Subcutaneous adipose tissue (tissue), 4 donors: Measurements from ENCODE around the gene KIAA0319L. TPM values are rescaled to one million over a fixed set of nuclear protein-coding genes. Genes with fewer than 3 reads are reported as not detected.

ENCODE experiments used
- CTCF ChIP-seq: fragments of 450-650 bp; IDR thresholded peaks from one replicate; pipeline ENCODE4 v1.5.1; 2016; ENCODE audit warnings: low read depth, mild to moderate bottlenecking, control low read depth, antibody characterized with exemption, moderate library complexity
- total RNA-seq, 4 donors: library from RNA; depleted of rRNA; stranded (reverse); fragments of >200 nt; gene quantifications; one replicate each; pipeline ENCODE4 v1.1.0, GENCODE V29; 2016

The KIAA0319L gene
- total RNA-seq, 4 donors from 2014 or later, result 35.9 to 77.6 (median 61.8) TPM

GRCh38 chr1:35564884-35565741 lies 7.9 kb upstream of the KIAA0319L start:
- TF ChIP-seq CTCF, result no peak

GRCh38 chr1:35564037-35564883 lies 7.1 kb upstream of the KIAA0319L start:
- no peak for TF ChIP-seq CTCF

GRCh38 chr1:35563166-35563565 lies 6.0 kb upstream of the KIAA0319L start:
- no peak for TF ChIP-seq CTCF

GRCh38 chr1:35561972-35562680 lies 4.9 kb upstream of the KIAA0319L start:
- no peak for TF ChIP-seq CTCF

- no peak for TF ChIP-seq CTCF
Observed at GRCh38 chr1:35561297-35561971, 4.2 kb upstream of the KIAA0319L start.

- TF ChIP-seq CTCF, result no peak
Observed at GRCh38 chr1:35560256-35561225, 3.3 kb upstream of the KIAA0319L start.
